RWPE2 (cell line): Measurements from ENCODE around the gene DCXR.

Experiments used
- ATAC-seq: fragments of 200-7000 bp; cut with Tn5 transposase; 3 replicates; pipeline ENCODE4 v1.9.1; 2021; ENCODE audit warnings: low read depth
- DNase-seq: peaks from one replicate; pipeline ENCODE4 v3.0.0-alpha.2; 2020; ENCODE audit warnings: low spot score
- H3K27ac ChIP-seq: fragments of 450-650 bp; 2 replicates; pipeline ENCODE4 v1.5.1; 2017; ENCODE audit warnings: mild to moderate bottlenecking; ENCODE audit not compliant: poor library complexity, severe bottlenecking
- H3K27me3 ChIP-seq: fragments of 250-450 bp; sonication (Bioruptor Pico); 2 replicates; pipeline ENCODE4 v1.5.1; 2021; ENCODE audit warnings: mild to moderate bottlenecking, moderate library complexity; ENCODE audit not compliant: insufficient read depth, poor library complexity, severe bottlenecking
- H3K36me3 ChIP-seq: fragments of 250-450 bp; sonication (Bioruptor Pico); 2 replicates; pipeline ENCODE4 v1.5.1; 2020; ENCODE audit warnings: low read depth, mild to moderate bottlenecking, moderate library complexity
- H3K4me1 ChIP-seq: fragments of 250-450 bp; sonication (Bioruptor Pico); 2 replicates; pipeline ENCODE4 v1.5.1; 2021; ENCODE audit warnings: mild to moderate bottlenecking, moderate library complexity; ENCODE audit not compliant: insufficient read depth, poor library complexity, severe bottlenecking
- H3K4me3 ChIP-seq: fragments of 250-450 bp; sonication (Bioruptor Pico); 2 replicates; pipeline ENCODE4 v1.5.1; 2021; ENCODE audit warnings: mild to moderate bottlenecking, moderate library complexity; ENCODE audit not compliant: severe bottlenecking
- H3K9me3 ChIP-seq: fragments of 250-450 bp; sonication (Bioruptor Pico); 2 replicates; pipeline ENCODE4 v1.5.1; 2021; ENCODE audit warnings: mild to moderate bottlenecking, moderate library complexity; ENCODE audit not compliant: severe bottlenecking
- CTCF ChIP-seq: fragments of 450-650 bp; IDR thresholded peaks from one replicate; pipeline ENCODE4 v1.5.1; 2017; ENCODE audit warnings: mild to moderate bottlenecking, moderate library complexity; ENCODE audit not compliant: poor library complexity, severe bottlenecking

DCXR gene

GRCh38 chr17:82064433-82065192 lies 27.1 kb upstream of the DCXR start:
- DNase-seq, result no peak
- peak; percentile 47; the same call in 2 of the 3 replicates for ATAC-seq
- Histone ChIP-seq H3K9me3 (no peaks in the 10 kb centered on the region), H3K4me1 (no peaks in the 10 kb centered on the region), H3K27me3 (no peaks in the 10 kb centered on the region), H3K27ac (peak overlapping the region; percentile 41), H3K4me3 (peak overlapping the region; percentile 98), H3K36me3 (peaks cover 46% of the 10 kb centered on the region)
- TF ChIP-seq CTCF, result no peak

- no peak for ATAC-seq
- H3K27me3 ChIP-seq, result no peaks in the 10 kb centered on the region
- H3K36me3 ChIP-seq, result peaks cover 55% of the 10 kb centered on the region
- DNase-seq, result no peak
- H3K9me3 ChIP-seq, result no peaks in the 10 kb centered on the region
- H3K4me3 ChIP-seq, result no peak overlapping the region
- H3K27ac ChIP-seq, result no peak overlapping the region
- no peaks in the 10 kb centered on the region for H3K4me1 ChIP-seq
- TF ChIP-seq CTCF, result no peak
Observed at GRCh38 chr17:82063424-82064415, 26.2 kb upstream of the DCXR start.

GRCh38 chr17:82062984-82063368 lies 25.5 kb upstream of the DCXR start:
- DNase-seq (no peak), ATAC-seq (no peak)
- H3K9me3 ChIP-seq, result no peaks in the 10 kb centered on the region
- peaks cover 63% of the 10 kb centered on the region for H3K36me3 ChIP-seq
- no peaks in the 10 kb centered on the region for H3K27me3 ChIP-seq
- H3K27ac ChIP-seq, result no peak overlapping the region
- H3K4me1 ChIP-seq, result no peaks in the 10 kb centered on the region
- H3K4me3 ChIP-seq, result no peak overlapping the region
- no peak for TF ChIP-seq CTCF

GRCh38 chr17:82062076-82062983 lies 24.8 kb upstream of the DCXR start:
- Histone ChIP-seq H3K4me1 (no peaks in the 10 kb centered on the region), H3K4me3 (no peak overlapping the region), H3K36me3 (peaks cover 69% of the 10 kb centered on the region), H3K27me3 (no peaks in the 10 kb centered on the region), H3K9me3 (no peaks in the 10 kb centered on the region), H3K27ac (no peak overlapping the region)
- ATAC-seq (no peak), DNase-seq (no peak)
- no peak for TF ChIP-seq CTCF
